IPS-NIHi11 (cell line): ENCODE measurements around the gene ID1.
A peak's percentile ranks its signal among the peaks of the same experiment; 100 is the strongest.

Experiments used
- DNase-seq: peaks from one replicate; pipeline ENCODE4 v3.0.0; 2012; ENCODE audit warnings: mixed read lengths, low spot score

The ID1 gene

DNA sequence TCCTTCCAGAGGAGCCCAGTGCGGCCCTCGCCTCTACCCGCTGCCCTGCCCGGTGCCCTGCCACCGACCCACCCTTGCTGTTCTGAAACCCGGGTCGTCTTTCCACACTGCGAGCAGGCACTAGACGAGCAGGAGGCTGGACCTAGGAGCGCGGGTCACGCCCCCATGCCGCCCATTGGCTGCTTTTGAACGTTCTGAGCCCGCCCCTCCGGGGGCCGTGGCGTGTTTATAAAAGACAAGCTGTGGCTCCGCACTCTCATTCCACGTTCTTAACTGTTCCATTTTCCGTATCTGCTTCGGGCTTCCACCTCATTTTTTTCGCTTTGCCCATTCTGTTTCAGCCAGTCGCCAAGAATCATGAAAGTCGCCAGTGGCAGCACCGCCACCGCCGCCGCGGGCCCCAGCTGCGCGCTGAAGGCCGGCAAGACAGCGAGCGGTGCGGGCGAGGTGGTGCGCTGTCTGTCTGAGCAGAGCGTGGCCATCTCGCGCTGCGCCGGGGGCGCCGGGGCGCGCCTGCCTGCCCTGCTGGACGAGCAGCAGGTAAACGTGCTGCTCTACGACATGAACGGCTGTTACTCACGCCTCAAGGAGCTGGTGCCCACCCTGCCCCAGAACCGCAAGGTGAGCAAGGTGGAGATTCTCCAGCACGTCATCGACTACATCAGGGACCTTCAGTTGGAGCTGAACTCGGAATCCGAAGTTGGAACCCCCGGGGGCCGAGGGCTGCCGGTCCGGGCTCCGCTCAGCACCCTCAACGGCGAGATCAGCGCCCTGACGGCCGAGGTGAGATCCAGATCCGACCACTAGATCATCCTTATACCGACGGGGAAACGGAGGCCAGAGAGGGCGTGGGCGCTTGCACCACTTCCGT, at the start of gene ID1:
TSS of gene ID1 (plus strand) at position 259 of the 871 bp plus-strand sequence. CDS start at position 358, 99 bp downstream.
- peak; percentile 90 for DNase-seq

GRCh38 chr20:31559704-31560093, 45.4 kb upstream of the ID1 start:
- DNase-seq, result no peak

GRCh38 chr20:31560094-31560745, 44.9 kb upstream of the ID1 start:
- DNase-seq, result peak; percentile 64

DNA sequence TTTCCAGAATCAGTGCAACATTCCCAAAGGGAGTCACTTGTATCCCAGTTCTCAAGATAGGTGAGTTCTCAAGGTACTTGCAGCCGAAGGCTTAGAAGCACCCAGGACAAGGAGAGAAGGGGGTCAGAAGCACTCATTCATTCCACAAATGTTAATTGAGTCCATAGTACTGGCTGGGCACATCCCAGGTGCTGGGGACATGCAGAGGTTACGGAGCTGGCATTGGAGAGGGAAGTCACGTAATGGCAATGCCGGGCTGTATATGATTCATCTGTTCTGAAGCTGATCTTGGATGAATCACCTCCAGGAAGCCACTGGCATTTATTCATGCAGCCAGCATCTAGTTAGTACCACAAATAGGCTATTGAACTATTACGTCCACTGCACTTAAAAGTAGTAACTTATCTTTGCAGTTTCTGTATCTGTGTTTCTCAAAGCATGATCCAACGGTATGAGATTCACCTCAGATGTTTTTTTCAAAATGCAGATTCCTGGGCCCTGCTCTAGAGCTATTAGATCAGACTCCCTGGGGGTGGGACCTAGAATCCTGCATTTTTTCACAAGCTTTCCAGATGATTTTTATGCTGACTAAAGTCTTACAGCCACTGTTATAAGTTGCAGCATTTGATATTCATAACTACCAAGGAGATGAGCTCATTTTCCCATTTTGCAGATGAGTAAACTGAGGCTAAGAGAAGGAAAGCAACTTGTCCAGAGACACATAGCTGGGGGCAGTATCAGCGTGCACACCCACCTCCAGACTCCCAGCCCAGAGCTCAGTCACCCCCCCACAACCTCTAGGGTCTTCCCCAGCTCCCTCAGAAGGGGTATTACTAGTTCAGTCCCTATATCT, 44.1 kb upstream of the ID1 start:
- no peak for DNase-seq

GRCh38 chr20:31562241-31562640, 42.8 kb upstream of the ID1 start:
- DNase-seq, result no peak

GRCh38 chr20:31564284-31564683, 40.8 kb upstream of the ID1 start:
- no peak for DNase-seq

DNA sequence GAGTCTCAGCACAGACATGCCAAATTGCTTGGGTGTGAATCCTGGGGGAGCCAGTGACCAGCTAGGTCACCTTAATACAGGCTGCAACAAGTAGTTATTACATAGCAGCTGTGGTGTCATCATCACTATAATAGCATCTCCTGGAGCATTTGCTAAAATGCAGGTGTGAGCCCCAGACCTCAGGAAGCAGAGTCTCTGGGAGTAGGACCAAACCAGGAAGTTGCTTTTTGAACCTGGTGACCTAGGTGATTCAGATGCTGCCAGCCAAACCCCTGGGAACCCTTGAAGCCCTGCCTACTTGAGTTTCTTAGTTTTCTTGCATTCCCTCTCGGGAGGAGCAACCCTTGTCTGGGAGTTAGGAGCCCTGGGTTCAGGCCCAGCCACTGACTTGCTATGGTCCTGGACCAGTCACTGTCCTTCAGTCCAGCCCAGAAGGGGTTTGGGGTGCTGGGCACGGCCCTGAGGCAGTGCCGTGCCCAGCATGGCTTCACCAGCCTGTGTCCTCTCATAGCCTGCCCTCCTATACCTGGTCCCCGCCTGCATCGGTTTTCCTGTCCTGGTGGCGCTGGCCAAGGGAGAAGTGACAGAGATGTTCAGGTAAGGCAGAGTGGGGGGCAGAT, 39.3 kb upstream of the ID1 start:
- no peak for DNase-seq

GRCh38 chr20:31566319-31566657, 38.8 kb upstream of the ID1 start:
- DNase-seq, result no peak

DNA sequence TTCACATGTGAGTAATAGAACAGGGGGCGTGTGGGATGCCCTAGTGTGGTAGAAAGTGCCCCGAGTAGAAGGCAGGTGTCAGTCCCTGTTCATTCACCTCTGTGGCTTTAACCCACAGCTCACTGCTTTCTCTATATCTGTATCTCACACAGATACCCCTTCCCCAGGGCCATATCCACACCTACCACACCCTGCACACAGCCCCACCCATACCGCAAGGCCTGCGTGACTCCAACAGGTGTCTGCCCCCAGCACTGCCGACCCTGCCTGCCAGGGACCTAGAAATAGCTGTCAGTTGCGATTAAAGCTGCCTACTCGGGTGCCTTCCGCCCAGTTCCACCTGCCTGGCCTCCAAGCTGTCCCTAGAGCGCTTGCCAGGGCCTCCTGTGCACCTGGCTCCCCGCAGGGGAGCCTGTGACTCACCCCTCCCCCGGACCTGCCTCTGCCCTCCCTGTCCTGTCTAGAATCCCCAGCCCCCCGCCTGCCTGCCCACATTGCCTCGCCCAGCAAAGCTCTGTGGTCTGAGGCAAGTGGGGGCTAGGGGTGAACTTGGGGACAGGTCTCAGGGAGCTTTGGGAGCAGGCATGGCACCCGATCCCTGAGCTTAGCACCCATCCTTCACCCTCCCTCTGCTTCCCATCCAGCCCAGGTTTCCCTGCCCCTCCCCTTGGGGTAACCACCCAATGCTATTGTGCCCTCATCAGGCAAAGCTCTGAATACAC, 38.3 kb upstream of the ID1 start:
- peak; percentile 47 for DNase-seq

GRCh38 chr20:31567380-31567720, 37.7 kb upstream of the ID1 start:
- DNase-seq, result no peak

- no peak for DNase-seq
These were observed 36.9 kb upstream of the ID1 start for GRCh38 chr20:31568041-31568731.

- DNase-seq, result peak; percentile 2
These were observed 36.3 kb upstream of the ID1 start for GRCh38 chr20:31568773-31569162.

GRCh38 chr20:31569163-31570020, 35.7 kb upstream of the ID1 start:
- DNase-seq, result peak; percentile 46

DNA sequence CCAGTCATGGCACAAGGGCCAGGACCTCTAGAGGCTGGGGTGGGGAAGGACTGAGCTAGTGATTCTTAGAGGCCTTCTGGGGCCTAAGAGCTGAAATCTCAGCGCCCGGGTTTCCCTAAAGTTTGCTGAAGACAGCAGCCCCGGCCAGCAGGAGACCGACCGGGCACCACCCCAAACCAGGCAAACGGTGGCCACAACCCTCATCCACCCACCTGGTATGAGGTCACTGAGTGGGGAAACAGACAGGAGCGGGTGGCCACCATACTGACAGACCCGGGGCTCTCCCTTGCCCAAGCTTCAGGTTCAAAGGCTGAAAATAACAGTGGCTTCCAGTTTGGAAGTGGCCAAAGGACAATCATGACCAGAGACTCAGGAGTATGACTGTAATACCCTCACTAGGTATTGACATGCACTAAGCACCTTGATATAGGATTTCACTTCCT, 35.0 kb upstream of the ID1 start:
- no peak for DNase-seq

DNA sequence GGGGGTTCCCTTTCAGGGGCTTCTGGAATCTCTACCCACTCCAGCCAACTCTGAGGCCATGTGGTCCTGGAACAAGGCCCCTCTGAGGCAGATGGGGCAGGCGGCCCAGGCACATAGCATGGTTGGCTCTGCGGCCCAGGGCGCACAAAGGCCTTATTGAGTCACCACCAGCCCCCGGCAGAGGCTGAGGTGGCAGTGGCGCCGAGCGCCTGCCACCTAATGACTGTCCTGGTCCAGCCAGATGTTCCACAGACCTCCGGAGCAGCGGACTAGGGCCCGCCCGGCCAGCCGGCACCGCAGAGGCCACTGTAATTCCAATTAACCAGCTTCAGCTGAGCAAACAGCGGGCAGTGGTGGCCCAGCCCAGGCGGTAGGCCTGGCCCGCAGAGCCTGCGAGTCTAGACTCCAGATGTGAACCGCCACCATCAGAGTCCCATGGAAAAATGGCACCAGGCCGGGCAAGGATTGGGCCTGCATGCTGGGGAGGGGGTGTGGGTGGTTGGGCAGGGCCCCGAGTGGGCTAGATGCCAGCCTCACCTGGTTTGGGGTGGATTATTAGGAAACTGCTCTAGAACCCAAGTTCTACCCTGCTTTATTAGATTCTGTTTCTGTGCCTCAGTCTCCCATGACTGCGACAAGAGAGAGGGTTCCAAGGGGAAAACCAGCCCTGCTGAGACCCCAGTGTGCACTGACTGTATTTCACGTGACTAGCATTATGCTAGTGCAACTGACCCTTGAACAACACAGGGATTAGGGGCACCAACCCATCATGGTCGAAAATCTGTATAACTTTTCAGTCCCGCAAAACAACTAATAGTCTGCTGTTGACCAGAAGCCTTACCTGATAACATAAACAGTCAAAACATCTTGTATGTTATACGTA, 34.1 kb upstream of the ID1 start:
- no peak for DNase-seq

- DNase-seq, result no peak
These were observed 32.9 kb upstream of the ID1 start for GRCh38 chr20:31572042-31572700.

- peak; percentile 87 for DNase-seq
These were observed 32.2 kb upstream of the ID1 start for GRCh38 chr20:31572701-31573554.
